H1 (cell line): Measurements from ENCODE around the gene ZSCAN1. TPM values are rescaled to one million over a fixed set of nuclear protein-coding genes. Genes with fewer than 3 reads are reported as not detected.

Experiments used
- SIRT6 ChIP-seq: IDR thresholded peaks from one replicate; pipeline ENCODE4 v1.7.1; 2012; ENCODE audit warnings: low read length, inconsistent platforms
- SRF ChIP-seq: IDR thresholded peaks from 2 replicates; pipeline ENCODE4 v1.6.1; 2011; ENCODE audit warnings: mild to moderate bottlenecking, low read depth, low read length, moderate library complexity
- polyA plus RNA-seq, 7 experiments: library from polyadenylated mRNA; depleted of rRNA in 3 of 7; stranded (reverse) in 5 of 7; unstranded in 2 of 7; fragments of >200 nt in 5 of 7; fragments of 200-250 nt in 2 of 7; gene quantifications; 1 replicate in 5 of 7; 2 replicates in 1 of 7; 4 replicates in 1 of 7; pipeline versions ENCODE4 v1.2.1 to v1.2.3, GENCODE V29; 2011 to 2013; ENCODE audit warnings: missing spikeins in 2 of 7, mixed read lengths in 2 of 7
- total RNA-seq: library from RNA; stranded (reverse); fragmentation: NEBNext Ultra II Directional; extraction: Animal tissue kit (Norgen Biotek cat#: 25700); gene quantifications from 2 replicates; pipeline ENCODE4 v1.2.1, GENCODE V29; 2021
- TF ChIP-seq, protein P1 (sequence below): fragments of 300-600 bp; sonication (generic); IDR thresholded peaks from 2 replicates; pipeline ENCODE4 v1.7.1; 2012; ENCODE audit warnings: low read length, moderate library complexity, mild to moderate bottlenecking, inconsistent platforms; ENCODE audit not compliant: insufficient replicate concordance

Gene ZSCAN1
- total and polyA plus RNA-seq, 2 of the 8 experiments (the other 6 are each of a cell fraction or from before 2014, with no cell fraction given) = 1.2 to 4.3 TPM

- TF ChIP-seq SIRT6 = no peak
- TF ChIP-seq, protein P1, sequence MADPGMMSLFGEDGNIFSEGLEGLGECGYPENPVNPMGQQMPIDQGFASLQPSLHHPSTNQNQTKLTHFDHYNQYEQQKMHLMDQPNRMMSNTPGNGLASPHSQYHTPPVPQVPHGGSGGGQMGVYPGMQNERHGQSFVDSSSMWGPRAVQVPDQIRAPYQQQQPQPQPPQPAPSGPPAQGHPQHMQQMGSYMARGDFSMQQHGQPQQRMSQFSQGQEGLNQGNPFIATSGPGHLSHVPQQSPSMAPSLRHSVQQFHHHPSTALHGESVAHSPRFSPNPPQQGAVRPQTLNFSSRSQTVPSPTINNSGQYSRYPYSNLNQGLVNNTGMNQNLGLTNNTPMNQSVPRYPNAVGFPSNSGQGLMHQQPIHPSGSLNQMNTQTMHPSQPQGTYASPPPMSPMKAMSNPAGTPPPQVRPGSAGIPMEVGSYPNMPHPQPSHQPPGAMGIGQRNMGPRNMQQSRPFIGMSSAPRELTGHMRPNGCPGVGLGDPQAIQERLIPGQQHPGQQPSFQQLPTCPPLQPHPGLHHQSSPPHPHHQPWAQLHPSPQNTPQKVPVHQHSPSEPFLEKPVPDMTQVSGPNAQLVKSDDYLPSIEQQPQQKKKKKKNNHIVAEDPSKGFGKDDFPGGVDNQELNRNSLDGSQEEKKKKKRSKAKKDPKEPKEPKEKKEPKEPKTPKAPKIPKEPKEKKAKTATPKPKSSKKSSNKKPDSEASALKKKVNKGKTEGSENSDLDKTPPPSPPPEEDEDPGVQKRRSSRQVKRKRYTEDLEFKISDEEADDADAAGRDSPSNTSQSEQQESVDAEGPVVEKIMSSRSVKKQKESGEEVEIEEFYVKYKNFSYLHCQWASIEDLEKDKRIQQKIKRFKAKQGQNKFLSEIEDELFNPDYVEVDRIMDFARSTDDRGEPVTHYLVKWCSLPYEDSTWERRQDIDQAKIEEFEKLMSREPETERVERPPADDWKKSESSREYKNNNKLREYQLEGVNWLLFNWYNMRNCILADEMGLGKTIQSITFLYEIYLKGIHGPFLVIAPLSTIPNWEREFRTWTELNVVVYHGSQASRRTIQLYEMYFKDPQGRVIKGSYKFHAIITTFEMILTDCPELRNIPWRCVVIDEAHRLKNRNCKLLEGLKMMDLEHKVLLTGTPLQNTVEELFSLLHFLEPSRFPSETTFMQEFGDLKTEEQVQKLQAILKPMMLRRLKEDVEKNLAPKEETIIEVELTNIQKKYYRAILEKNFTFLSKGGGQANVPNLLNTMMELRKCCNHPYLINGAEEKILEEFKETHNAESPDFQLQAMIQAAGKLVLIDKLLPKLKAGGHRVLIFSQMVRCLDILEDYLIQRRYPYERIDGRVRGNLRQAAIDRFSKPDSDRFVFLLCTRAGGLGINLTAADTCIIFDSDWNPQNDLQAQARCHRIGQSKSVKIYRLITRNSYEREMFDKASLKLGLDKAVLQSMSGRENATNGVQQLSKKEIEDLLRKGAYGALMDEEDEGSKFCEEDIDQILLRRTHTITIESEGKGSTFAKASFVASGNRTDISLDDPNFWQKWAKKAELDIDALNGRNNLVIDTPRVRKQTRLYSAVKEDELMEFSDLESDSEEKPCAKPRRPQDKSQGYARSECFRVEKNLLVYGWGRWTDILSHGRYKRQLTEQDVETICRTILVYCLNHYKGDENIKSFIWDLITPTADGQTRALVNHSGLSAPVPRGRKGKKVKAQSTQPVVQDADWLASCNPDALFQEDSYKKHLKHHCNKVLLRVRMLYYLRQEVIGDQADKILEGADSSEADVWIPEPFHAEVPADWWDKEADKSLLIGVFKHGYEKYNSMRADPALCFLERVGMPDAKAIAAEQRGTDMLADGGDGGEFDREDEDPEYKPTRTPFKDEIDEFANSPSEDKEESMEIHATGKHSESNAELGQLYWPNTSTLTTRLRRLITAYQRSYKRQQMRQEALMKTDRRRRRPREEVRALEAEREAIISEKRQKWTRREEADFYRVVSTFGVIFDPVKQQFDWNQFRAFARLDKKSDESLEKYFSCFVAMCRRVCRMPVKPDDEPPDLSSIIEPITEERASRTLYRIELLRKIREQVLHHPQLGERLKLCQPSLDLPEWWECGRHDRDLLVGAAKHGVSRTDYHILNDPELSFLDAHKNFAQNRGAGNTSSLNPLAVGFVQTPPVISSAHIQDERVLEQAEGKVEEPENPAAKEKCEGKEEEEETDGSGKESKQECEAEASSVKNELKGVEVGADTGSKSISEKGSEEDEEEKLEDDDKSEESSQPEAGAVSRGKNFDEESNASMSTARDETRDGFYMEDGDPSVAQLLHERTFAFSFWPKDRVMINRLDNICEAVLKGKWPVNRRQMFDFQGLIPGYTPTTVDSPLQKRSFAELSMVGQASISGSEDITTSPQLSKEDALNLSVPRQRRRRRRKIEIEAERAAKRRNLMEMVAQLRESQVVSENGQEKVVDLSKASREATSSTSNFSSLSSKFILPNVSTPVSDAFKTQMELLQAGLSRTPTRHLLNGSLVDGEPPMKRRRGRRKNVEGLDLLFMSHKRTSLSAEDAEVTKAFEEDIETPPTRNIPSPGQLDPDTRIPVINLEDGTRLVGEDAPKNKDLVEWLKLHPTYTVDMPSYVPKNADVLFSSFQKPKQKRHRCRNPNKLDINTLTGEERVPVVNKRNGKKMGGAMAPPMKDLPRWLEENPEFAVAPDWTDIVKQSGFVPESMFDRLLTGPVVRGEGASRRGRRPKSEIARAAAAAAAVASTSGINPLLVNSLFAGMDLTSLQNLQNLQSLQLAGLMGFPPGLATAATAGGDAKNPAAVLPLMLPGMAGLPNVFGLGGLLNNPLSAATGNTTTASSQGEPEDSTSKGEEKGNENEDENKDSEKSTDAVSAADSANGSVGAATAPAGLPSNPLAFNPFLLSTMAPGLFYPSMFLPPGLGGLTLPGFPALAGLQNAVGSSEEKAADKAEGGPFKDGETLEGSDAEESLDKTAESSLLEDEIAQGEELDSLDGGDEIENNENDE = no peak
- TF ChIP-seq SRF = no peak
Observed at GRCh38 chr19:58044391-58044790, 10.6 kb downstream of the ZSCAN1 start (continued).
